GM19328 (cell line): ENCODE data around the gene MPPED1.

Source experiments
- ATAC-seq: cut with Tn5 transposase; IDR thresholded peaks from one replicate; pipeline ENCODE4 v1.9.1; 2021; ENCODE audit warnings: mild to moderate bottlenecking, moderate library complexity; ENCODE audit not compliant: unreplicated experiment

MPPED1 gene

GRCh38 chr22:43446037-43446803 lies 34.4 kb downstream of the MPPED1 start:
- ATAC-seq = no peak

DNA sequence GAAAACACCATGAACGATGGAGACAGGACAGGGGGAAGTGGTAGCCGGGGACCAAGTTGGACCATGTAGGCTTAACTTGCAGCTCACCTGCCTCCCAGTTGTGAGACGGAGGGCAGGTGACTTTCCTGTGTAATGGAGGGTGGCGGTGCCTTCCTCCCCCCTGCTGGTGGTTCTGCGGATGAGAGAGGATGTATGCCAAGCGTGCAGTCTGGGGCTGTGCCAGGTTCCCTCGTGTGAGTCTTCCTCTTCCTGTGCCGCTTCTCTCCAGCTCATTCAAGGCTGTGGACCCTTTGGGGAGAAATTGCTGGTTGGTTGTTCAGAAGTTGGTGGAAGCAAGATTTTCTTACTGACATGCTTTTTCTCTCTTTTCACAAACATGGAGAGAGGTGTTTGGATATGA lies 35.1 kb downstream of the MPPED1 start:
- no peak for ATAC-seq

DNA sequence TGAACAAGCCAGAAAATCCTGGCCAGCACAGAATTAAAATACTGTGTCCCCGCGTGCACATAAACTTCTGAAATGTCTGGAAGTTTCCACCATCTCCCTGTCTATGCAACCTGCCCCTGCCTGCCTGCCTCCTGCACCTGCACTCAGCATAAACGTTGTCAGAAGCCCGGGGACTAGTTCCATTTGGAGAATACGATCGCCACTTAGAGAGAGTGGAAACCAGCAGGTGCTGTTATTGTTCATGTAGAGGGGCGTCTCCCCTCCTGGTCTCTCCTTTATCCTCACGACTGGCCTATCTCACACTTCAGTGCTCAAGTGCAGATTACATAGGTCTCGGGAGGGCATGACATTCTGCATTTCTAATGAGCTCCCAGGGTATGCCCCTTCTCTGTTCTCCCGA lies 35.6 kb downstream of the MPPED1 start:
- no peak for ATAC-seq

- ATAC-seq = no peak
Measured at GRCh38 chr22:43448048-43448447, 36.2 kb downstream of the MPPED1 start.

DNA sequence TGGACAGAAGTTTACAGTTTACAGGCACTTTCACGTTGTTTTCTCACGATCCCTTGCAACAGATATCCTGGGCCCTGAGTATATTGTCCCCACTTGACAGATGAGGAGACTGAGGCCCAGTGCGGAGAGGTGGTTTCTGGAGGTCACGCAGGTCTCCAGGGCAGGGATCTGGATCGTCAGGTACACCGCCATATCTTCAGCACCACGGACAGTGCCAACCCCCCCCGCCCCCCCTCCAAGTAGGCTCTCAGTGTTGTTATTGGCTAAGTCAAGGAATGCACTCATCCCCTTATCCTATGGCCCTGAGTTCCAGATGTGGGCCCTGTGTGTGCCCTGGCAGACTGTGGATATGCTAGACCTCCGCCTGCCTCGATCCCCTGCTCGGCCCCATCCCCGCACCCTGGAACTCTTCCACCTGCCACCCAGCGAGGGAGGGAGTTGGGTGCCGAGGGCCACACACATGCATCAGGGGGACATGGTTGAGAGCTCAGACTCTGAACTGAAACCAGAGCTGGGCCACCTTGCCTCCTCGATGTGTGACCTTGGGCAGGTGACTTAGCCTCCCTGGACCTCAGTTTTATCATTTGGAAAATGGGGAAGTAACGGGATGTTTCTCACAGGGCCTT lies 37.5 kb downstream of the MPPED1 start:
- no peak for ATAC-seq

DNA sequence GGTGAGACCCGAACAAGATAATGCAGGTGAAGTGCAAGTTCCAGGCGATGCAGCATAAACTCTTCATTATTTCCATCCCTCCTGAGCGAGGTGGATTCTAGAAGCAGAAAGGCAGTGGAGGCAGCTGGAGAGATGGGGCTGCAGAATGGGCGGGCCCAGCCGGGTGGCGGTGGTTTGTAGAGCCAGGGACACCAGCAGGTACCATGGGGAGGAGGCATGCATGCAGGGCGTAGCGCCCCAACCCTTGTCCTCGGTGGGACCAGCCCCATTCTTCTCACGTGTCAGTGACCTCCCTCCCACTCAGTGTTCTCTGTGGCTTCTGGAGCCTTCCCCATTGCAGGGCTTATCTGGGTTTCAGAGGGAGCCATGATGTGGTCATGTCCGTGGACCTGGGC lies 38.0 kb downstream of the MPPED1 start:
- ATAC-seq = no peak

DNA sequence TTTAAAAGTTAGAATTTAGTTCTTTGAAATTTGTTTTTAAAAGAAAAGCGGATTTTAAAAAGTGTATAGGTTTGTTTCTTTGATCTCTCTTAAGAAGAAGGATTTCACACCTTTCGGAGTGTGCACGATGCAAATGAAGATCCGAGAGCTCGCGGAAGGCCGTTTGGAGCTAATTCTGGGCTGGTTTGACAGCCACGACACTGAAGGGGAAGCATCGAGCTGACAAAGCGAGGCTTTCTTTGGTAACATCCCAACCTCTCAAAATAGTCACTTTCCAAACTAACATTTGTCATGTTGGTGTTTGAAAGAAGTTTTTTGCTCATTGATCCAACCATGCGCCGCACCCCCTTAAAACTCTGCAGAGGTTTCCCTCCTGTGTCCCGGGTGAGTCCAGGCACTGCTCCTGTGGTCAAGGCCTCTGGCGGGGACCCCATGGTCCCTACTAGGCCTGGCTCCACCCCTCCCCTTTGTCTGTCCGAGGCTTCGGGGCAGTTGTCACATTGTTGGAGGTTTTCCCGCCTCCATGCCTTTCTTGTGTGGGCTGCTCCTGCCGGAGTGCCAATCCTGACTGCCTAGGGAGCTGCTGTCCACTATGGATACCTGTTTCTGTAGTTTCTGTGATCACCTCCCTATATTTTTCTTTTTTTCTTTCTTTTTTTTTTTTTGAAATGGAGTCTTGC lies 39.7 kb downstream of the MPPED1 start:
- no peak for ATAC-seq

DNA sequence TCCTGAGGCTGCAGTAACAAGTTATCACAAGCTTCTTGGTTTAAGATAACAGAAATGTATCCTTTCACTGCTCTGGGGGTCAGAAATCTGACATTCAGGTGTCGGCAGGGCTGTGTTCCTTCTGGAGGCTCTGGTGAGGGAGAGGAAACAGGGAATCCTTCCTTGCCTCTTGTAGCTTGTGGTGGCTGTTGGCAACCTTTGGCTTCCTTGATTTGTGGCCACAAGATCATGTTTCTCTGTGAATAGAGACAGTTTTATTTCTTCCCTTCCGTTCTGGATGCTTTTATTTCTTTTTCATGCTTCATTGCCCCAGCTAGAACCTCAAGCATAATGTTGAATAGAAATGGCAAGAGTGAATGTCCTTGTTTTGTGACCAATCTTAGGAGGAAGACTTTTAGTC lies 44.0 kb downstream of the MPPED1 start:
- ATAC-seq = no peak

GRCh38 chr22:43457002-43457401 lies 45.2 kb downstream of the MPPED1 start:
- ATAC-seq = no peak

DNA sequence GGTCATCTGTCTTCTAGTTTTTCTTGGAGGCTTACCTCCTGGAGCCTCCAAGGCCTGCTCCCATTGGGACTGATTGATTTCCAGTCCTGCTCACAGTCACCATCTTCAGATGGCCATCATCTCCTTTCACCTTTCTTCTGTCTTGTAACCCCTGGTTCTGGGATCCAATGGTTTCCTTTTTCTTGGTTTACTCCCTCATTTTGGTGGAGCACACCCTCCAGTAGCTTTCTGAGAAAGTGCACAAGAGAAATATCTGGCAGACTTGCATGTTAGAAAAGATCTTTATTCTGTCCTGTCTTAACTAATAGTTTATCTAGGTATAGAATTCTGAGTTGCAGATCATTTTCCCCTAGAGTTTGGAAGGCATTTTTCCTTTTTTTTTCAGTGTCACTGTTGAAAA lies 50.9 kb downstream of the MPPED1 start:
- ATAC-seq = no peak

DNA sequence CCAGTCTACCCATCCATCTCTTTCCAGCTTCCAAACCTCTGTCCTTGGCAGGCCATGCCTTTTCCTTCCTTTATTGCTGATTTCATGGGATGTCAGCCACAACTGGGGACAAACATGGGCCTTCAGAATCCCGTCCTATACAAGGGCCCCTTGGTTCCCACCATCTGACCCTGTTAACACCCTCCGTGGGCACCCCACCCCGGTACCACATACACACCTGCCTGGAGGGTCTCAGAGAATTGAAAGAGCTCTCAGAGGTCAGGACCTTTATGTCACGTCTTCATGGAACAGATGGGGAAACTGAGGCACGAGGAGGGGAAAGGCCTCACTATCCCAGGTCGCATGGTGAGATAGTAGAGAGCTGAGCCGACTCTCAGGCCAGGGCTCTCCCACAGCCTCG lies 53.0 kb downstream of the MPPED1 start:
- no peak for ATAC-seq

- no peak for ATAC-seq
Measured at GRCh38 chr22:43465291-43466015, 53.6 kb downstream of the MPPED1 start.

- ATAC-seq = no peak
Measured at GRCh38 chr22:43466710-43467109, 54.9 kb downstream of the MPPED1 start.

DNA sequence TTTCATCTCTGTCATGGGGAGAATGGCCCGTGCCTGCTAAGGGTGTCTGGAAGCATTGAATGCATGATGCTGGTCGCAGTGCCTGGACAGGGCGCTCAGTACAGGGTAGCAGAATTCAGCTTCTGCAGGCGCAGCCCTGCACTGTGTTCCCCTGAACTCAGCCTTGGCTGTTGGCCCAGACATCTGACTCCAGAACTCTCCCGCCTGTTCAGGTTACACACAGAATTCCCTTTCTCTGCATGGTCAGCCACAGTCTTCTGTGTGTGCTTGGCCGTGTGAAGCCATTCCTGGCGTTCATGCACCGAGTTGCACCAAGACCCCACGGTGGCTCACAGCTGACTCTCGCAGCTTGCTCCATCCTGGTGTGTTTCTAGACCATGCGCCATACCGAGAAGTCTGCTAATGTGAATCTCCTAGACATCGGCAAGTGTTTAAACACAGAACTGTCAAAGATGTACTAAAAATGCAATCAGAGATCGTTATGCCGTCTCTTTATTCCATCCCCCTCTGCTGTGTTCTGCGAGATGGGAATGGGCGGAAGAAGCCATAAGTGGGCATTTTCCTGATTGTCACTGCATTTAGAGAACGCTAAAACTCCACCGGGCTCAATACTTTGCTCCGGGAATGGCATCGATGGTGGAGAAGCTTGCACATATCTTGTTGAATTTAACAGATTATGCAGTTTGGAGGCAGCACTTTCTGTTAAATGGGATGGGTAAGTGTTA lies 55.6 kb downstream of the MPPED1 start:
- no peak for ATAC-seq

GRCh38 chr22:43470253-43470652 lies 58.4 kb downstream of the MPPED1 start:
- no peak for ATAC-seq

- ATAC-seq = no peak
Measured at GRCh38 chr22:43470941-43471585, 59.2 kb downstream of the MPPED1 start.

GRCh38 chr22:43471606-43472135 lies 59.9 kb downstream of the MPPED1 start:
- ATAC-seq = no peak

DNA sequence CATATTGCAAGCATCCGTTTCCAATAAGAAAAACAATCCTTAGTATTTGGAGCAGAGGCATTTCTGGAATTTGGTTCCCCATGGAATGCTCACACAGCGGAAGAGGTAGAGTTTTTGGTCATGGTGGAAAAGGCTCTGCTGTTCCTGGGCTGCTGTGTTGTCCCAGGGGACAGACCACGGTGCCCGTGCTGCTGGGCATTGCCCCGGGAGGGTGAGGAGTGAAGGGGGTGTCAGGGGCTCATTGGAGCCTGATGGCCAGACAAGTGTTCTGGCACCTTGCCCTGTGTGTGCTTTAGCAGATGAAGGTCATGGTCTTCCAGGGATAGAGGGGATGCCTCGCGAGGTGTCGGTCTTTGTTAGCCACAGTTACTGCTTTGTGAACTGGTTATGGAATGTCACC lies 61.2 kb downstream of the MPPED1 start:
- ATAC-seq = no peak

- ATAC-seq = no peak
Measured at GRCh38 chr22:43473441-43473840, 61.6 kb downstream of the MPPED1 start.
